Measurements from ENCODE around the gene NSG2. TPM values are rescaled to one million over a fixed set of nuclear protein-coding genes. Genes with fewer than 3 reads are reported as not detected.
"Not testable (repeated sequence)": the region's sequence is repeated elsewhere in the genome, so short reads cannot be mapped to it uniquely, and the experiment has no call there.

NSG2 gene
- total and polyA plus RNA-seq, 3 donors from 2014 or later, result 7.2 to 11.3 (median 8.4) TPM

DNA sequence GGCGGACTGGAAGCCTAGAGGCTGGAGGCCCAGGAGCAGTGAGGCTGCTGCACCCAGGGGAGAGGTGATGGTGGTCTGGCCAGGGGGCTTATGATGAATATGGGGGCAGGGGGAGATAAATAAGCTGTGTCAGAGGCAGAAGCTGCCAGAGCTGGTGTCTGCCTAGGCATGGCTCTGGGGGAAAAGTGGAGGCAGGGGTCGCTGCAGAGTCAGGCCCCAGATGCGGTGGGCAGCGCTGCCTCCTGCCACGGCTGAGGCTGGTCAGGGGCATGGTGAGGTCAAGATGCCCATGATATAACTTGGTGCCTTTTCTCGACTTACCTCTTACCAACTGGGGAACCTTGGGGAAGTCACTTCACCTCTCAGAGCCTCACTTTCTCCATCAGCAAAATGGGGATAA, 51.1 kb downstream of the NSG2 start:
- intact Hi-C loops (cut with DNase I; ENCODE audit: low total_unique reads), result no loop called here
- TF ChIP-seq, protein P1, sequence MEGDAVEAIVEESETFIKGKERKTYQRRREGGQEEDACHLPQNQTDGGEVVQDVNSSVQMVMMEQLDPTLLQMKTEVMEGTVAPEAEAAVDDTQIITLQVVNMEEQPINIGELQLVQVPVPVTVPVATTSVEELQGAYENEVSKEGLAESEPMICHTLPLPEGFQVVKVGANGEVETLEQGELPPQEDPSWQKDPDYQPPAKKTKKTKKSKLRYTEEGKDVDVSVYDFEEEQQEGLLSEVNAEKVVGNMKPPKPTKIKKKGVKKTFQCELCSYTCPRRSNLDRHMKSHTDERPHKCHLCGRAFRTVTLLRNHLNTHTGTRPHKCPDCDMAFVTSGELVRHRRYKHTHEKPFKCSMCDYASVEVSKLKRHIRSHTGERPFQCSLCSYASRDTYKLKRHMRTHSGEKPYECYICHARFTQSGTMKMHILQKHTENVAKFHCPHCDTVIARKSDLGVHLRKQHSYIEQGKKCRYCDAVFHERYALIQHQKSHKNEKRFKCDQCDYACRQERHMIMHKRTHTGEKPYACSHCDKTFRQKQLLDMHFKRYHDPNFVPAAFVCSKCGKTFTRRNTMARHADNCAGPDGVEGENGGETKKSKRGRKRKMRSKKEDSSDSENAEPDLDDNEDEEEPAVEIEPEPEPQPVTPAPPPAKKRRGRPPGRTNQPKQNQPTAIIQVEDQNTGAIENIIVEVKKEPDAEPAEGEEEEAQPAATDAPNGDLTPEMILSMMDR (IDR thresholded peaks at IDR 0.05), result no peak
- TF ChIP-seq POLR2A (IDR thresholded peaks at IDR 0.05), result no peak
- 87 to 93% methylated on average over 6 of the region's 6 CpGs for WGBS, 2 donors
- Histone ChIP-seq H3K4me1 (no peaks in the 10 kb centered on the region), H3K9me3 (no peaks in the 10 kb centered on the region), H3K4me3 (no peak overlapping the region), H3K27me3 (no peaks in the 10 kb centered on the region), H3K36me3 (ENCODE audit: low read depth, missing control alignments) (no peaks in the 10 kb centered on the region), H3K27ac (no peak overlapping the region)
- no peak for DNase-seq

DNA sequence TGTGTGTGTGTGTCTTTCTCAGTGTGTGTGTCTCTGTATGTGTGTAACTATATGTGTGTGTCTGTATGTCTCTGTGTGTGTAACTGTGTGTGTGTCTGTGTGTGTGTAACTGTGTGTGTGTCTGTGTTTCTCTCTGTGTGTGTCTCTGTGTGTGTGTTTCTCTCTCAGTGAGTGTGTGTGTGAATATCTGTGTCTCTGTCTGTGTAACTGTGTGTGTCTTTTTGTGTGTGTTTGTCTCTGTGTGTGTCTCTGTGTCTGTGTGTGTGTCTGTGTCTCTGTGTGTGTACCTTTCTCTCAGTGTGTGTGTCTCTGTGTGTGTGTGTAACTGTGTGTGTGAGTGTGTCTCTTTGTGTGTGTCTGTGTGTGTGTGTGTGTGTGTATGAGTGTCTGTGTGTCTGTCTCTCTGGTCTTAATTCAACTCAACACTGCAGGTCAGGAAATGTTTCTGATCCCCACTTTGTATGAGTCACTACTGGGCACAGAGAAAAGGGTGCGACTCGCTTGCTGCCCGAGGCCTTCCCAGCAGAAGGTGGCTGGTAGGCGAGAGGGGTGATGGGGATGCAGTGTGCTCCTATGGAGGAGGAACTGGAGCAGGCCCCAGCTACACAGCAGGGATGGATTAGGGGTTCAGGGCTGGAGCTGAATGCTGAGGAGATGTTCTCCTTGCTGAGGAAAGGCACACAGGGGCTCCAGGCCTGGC, 52.1 kb downstream of the NSG2 start:
- DNase-seq, result no peak
- Histone ChIP-seq H3K9me3 (no peaks in the 10 kb centered on the region), H3K36me3 (ENCODE audit: low read depth, missing control alignments) (no peaks in the 10 kb centered on the region), H3K27ac (no peak overlapping the region), H3K27me3 (no peaks in the 10 kb centered on the region), H3K4me1 (no peaks in the 10 kb centered on the region), H3K4me3 (no peak overlapping the region)
- WGBS, 2 donors, result 85 to 88% methylated on average over 4 of the region's 4 CpGs
- intact Hi-C loops (cut with DNase I; ENCODE audit: low total_unique reads), result no loop called here
- TF ChIP-seq, protein P1 (IDR thresholded peaks at IDR 0.05), result no peak
- TF ChIP-seq POLR2A (IDR thresholded peaks at IDR 0.05), result no peak

DNA sequence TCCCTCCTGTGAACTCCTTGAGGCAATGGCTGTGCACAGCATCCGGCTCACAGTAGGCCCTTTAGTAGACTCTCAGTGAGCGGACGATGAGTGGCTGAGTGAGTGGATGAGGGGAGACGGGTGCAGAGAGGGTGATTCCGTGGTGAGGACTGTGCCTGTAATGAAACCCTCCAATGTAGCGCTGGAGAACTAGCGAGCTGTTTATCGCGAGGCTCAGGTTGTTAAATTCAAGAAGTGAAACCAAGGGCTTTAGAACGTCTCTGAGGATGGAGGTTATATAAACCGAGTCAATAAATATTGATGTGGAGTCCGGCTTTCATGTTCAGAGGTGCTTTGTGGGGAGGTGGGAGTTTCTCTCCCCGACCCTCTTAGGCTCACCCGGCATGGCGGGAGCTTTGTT, 53.2 kb downstream of the NSG2 start:
- Histone ChIP-seq H3K27ac (no peak overlapping the region), H3K4me3 (no peak overlapping the region), H3K36me3 (ENCODE audit: low read depth, missing control alignments) (no peaks in the 10 kb centered on the region), H3K27me3 (no peaks in the 10 kb centered on the region), H3K9me3 (no peaks in the 10 kb centered on the region), H3K4me1 (no peaks in the 10 kb centered on the region)
- 93 to 94% methylated on average over 15 of the region's 15 CpGs for WGBS, 2 donors
- DNase-seq, result no peak
- TF ChIP-seq, protein P1 (IDR thresholded peaks at IDR 0.05), result no peak
- no peak for TF ChIP-seq POLR2A (IDR thresholded peaks at IDR 0.05)
- intact Hi-C loops (cut with DNase I; ENCODE audit: low total_unique reads), result no loop called here

DNA sequence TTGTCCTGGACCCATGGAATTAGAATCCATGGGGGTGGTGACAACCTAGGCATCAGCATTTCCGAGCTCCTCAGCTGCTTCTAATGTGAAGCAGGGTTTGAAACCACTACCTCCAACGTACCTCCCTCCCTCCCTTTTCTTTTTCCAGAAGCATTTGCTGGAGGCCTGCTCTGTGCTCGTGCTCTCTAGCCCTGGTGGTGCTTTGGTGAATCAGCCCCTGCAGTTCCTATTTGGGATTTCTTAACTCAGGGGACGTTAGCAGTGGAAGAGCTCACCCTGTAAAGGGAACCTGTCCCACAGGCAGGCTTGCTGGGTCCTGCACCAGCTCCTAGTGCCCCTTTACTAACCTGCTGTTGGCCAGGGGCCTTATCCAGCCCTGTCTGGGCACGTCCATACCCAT, 55.0 kb downstream of the NSG2 start:
- Histone ChIP-seq H3K36me3 (ENCODE audit: low read depth, missing control alignments) (no peaks in the 10 kb centered on the region), H3K4me1 (no peaks in the 10 kb centered on the region), H3K9me3 (no peaks in the 10 kb centered on the region), H3K27me3 (no peaks in the 10 kb centered on the region), H3K27ac (no peak overlapping the region), H3K4me3 (no peak overlapping the region)
- 75 to 79% methylated on average over 4 to 5 of the region's 5 CpGs for WGBS, 2 donors
- DNase-seq, result no peak
- TF ChIP-seq POLR2A (IDR thresholded peaks at IDR 0.05), result no peak
- TF ChIP-seq, protein P1 (IDR thresholded peaks at IDR 0.05), result no peak
- intact Hi-C loops (cut with DNase I; ENCODE audit: low total_unique reads), result no loop called here

DNA sequence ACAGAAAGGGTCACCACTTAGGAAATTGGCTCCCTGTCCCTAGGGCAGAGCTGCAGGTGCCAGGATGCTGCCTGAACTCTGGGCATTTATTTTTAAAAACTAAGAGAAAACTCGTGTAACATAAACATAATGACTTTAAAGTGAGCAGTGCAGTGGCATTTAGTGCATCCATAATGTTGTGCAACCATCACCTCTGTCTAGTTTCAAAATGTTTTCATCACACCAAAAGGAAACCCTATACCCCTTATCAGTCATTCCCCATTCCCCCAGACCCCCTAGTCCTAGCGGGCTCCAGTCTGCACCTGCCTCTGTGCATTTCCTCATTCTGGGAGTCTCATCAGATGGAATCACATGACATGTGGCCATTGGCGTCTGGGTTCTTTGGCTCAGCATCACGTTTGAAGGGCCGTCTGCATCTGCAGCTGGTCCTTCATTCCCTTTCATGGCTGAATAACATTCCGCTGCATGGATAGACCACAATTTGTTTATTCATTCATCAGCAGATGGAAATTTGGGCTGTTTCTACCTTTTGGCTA, 55.8 kb downstream of the NSG2 start:
- Histone ChIP-seq H3K4me1 (no peaks in the 10 kb centered on the region), H3K4me3 (no peak overlapping the region), H3K36me3 (ENCODE audit: low read depth, missing control alignments) (no peaks in the 10 kb centered on the region), H3K9me3 (no peaks in the 10 kb centered on the region), H3K27me3 (no peaks in the 10 kb centered on the region), H3K27ac (no peak overlapping the region)
- TF ChIP-seq POLR2A (IDR thresholded peaks at IDR 0.05), result no peak
- TF ChIP-seq, protein P1 (IDR thresholded peaks at IDR 0.05), result no peak
- intact Hi-C loops (cut with DNase I; ENCODE audit: low total_unique reads), result no loop called here
- no peak for DNase-seq
- 80 to 81% methylated on average over 6 of the region's 6 CpGs for WGBS, 2 donors

DNA sequence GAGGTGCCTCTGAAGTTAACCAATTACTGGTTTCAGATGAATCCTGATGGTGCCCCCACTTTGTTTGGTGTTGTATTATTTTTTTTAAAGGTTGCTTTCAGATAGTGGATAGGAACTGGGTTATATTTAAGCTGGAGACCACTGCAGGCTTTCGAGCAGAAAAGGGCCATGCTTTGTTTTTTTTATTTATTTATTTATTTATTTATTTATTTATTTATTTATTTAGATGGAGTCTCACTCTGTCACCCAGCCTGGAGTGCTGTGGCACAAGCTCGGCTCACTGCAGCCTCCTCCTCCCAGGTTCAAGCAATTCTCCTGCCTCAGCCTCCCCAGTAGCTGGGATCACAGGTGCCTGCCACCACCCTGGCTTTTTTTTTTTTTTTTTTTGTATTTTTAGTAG, 57.1 kb downstream of the NSG2 start:
- H3K4me1 ChIP-seq; H3K9me3 ChIP-seq; H3K27ac ChIP-seq; H3K27me3 ChIP-seq; H3K4me3 ChIP-seq; H3K36me3 ChIP-seq (ENCODE audit: low read depth, missing control alignments); intact Hi-C loops (cut with DNase I; ENCODE audit: low total_unique reads); DNase-seq: not testable (repeated sequence)
- 85 to 93% methylated on average over 2 of the region's 2 CpGs for WGBS, 2 donors

Measured in testis (tissue), 3 donors.